Thyroid gland (tissue), 4 donors: Measurements from ENCODE around the gene DLD.

Source experiments
- CTCF ChIP-seq, 6 experiments: fragments of 200-600 bp in 3 of 6; fragments of 450-650 bp in 3 of 6; sonication (generic) in 3 of 6; IDR thresholded peaks; one replicate each; pipeline ENCODE4 v1.5.1; 2016 to 2019; ENCODE audit warnings: antibody characterized with exemption in 6 of 6, mild to moderate bottlenecking in 2 of 6, inconsistent platforms in 1 of 6, moderate library complexity in 1 of 6
- POLR2A ChIP-seq, 2 donors: fragments of 450-650 bp; IDR thresholded peaks; one replicate each; pipeline ENCODE4 v1.6.1; 2017; ENCODE audit warnings: antibody characterized with exemption in 2 of 2, mild to moderate bottlenecking in 2 of 2, moderate library complexity in 1 of 2

- TF ChIP-seq CTCF (IDR thresholded peaks at IDR 0.05), result no peak
- TF ChIP-seq POLR2A (IDR thresholded peaks at IDR 0.05), result no peak
These were observed 69.3 kb downstream of the DLD start for GRCh38 chr7:107960272-107960671.
